ENCODE results near the gene S100A7. TPM values are rescaled to one million over a fixed set of nuclear protein-coding genes. Genes with fewer than 3 reads are reported as not detected.
"Not testable (repeated sequence)": the region's sequence is repeated elsewhere in the genome, so short reads cannot be mapped to it uniquely, and the experiment has no call there.

Gene S100A7
- total RNA-seq, 1 donor from 2014 or later: 130 TPM

GRCh38 chr1:153476491-153477093, 16.1 kb upstream of the S100A7 start:
- no peak for DNase-seq

- no peak for DNase-seq
These were observed 14.8 kb upstream of the S100A7 start for GRCh38 chr1:153475282-153475681.

- no peak for DNase-seq
These were observed 13.9 kb upstream of the S100A7 start for GRCh38 chr1:153474347-153474746.

GRCh38 chr1:153470707-153471106, 10.3 kb upstream of the S100A7 start:
- DNase-seq: no peak

- DNase-seq: no peak
These were observed 6.5 kb upstream of the S100A7 start for GRCh38 chr1:153466908-153467307.

- DNase-seq: no peak
These were observed 5.6 kb upstream of the S100A7 start for GRCh38 chr1:153465811-153466636.

- not testable (repeated sequence) for DNase-seq
These were observed 2.3 kb upstream of the S100A7 start for GRCh38 chr1:153462741-153463140.

- no peak for DNase-seq
These were observed 796 bp downstream of the S100A7 start for GRCh38 chr1:153459655-153460054.

- no peak for DNase-seq
These were observed 4.1 kb downstream of the S100A7 start for GRCh38 chr1:153456396-153456795.

- not testable (repeated sequence) for DNase-seq
These were observed 11.6 kb downstream of the S100A7 start for GRCh38 chr1:153448851-153449250.

- DNase-seq: no peak
These were observed 12.8 kb downstream of the S100A7 start for GRCh38 chr1:153447498-153448170.

GRCh38 chr1:153444078-153444477, 16.4 kb downstream of the S100A7 start:
- no peak for DNase-seq

- DNase-seq: no peak
These were observed 17.0 kb downstream of the S100A7 start for GRCh38 chr1:153443486-153443885.

- DNase-seq: no peak
These were observed 19.2 kb downstream of the S100A7 start for GRCh38 chr1:153441238-153441755.

- DNase-seq: no peak
These were observed 21.2 kb downstream of the S100A7 start for GRCh38 chr1:153439273-153439672.

GRCh38 chr1:153438599-153438998, 21.9 kb downstream of the S100A7 start:
- no peak for DNase-seq

GRCh38 chr1:153437236-153437635, 23.2 kb downstream of the S100A7 start:
- DNase-seq: no peak

- DNase-seq: no peak
These were observed 25.6 kb downstream of the S100A7 start for GRCh38 chr1:153434746-153435455.

- no peak for DNase-seq
These were observed 27.4 kb downstream of the S100A7 start for GRCh38 chr1:153432874-153433681.

- DNase-seq: no peak
These were observed 28.5 kb downstream of the S100A7 start for GRCh38 chr1:153431928-153432327.

GRCh38 chr1:153431427-153431826, 29.0 kb downstream of the S100A7 start:
- DNase-seq: no peak

- DNase-seq: no peak
These were observed 29.4 kb downstream of the S100A7 start for GRCh38 chr1:153431002-153431401.
